GF-D8 (cell line): ENCODE measurements around the gene TSBP1.
A peak's percentile ranks its signal among the peaks of the same experiment; 100 is the strongest.

Source experiments
- DNase-seq: peaks from one replicate; lab custom pipeline; 2025; lab: John Stamatoyannopoulos, UW

Gene TSBP1

GRCh38 chr6:32371803-32372202 lies at the start of gene TSBP1:
Gene TSBP1, minus strand, starts transcription at chr6:32371903. Its CDS starts 197 bp downstream, at chr6:32371706.
- no peak for DNase-seq

GRCh38 chr6:32416036-32416435 lies 44.3 kb upstream of the TSBP1 start:
- no peak for DNase-seq

GRCh38 chr6:32415521-32416019 lies 43.9 kb upstream of the TSBP1 start:
- no peak for DNase-seq

DNA sequence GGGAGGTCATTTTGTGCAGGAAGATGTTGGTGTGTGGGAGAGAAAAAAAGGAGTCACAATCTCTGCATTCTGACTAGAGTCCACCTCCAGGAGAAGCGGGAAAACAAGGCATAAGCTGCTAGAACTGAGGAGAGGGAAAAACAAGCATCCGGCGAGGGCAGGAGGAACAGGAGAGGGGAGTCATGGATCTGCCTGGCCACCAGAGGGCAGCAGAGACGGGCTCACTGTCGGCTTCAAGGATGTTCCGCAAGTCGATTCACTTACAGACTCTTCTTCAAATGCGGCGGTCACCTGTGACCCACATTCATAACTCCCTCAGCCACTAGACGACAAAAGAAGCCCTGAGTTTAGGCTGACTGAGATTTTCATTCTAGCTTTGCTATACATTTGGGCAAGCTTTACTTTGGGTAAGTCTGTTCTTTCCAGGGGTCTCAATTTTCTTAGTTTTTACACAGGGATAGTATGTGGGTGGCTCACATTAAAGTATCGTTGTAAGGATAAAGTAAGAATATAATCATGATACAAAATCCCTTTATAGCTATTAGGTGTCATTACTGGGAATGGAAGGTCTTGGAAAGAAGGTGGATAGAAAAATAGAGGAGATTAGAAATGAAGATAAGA lies 41.8 kb upstream of the TSBP1 start:
- DNase-seq: peak; percentile 18

DNA sequence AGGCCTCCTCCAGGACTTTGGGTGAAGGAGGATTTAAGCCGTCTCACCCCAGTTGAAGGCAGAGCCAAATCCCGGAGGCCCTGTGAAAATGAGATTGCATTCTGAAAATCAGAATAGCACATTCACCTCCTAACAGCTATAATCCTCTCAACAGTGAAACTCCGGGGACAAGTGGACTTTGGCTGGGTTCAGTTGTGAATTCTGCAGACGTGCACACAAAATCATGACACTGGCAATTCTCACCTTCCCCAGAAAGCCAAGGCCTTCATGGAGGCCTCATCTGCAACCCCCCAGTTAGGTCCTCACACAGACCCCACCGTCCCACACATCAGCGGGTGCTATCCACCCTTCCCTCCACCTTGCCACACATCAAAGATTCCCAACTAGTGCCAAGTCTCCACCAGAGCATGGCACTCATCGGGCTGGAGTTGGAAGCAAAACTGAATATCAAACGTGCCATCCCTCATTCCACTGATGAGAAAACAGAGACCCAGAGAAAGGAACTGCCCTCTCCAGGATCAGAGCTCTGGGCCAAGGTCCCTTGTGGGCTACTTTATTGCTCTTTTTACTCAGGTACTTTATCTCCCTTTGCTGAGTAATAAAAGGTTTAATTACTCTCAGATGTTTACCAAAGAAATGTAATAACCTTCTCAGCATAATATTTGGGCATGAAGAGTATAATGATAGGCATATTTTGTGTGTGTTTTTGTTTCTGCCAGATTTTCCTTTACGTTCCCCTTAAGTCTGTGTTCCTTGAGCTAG lies 40.0 kb upstream of the TSBP1 start:
- no peak for DNase-seq

GRCh38 chr6:32410906-32411305 lies 39.2 kb upstream of the TSBP1 start:
- no peak for DNase-seq

DNA sequence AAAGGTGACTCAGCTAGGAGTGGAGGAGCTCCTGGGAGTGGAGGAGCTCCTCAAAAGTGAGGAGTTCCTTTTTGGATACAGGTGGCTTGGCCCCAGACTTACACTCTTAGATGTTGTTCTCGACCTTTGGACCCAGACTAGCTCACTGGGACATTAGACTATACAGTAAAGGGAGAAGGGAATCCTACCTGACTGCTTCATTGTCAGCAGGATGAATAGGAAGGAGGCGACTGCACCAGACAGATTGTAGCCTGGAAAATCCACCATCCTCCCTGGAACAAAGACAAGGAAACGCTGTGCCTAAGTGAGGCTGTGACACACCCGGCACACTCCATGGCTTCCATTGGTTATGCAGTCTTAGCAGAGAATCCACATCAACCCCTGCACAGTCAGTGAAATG lies 35.2 kb upstream of the TSBP1 start, which contains the start of gene BTNL2:
BTNL2 (minus strand) TSS at position 325 of the 400 bp plus-strand sequence; CDS start at position 267, 58 bp downstream.
- no peak for DNase-seq

- DNase-seq: no peak
Measured at GRCh38 chr6:32406197-32406596, 34.5 kb upstream of the TSBP1 start.

DNA sequence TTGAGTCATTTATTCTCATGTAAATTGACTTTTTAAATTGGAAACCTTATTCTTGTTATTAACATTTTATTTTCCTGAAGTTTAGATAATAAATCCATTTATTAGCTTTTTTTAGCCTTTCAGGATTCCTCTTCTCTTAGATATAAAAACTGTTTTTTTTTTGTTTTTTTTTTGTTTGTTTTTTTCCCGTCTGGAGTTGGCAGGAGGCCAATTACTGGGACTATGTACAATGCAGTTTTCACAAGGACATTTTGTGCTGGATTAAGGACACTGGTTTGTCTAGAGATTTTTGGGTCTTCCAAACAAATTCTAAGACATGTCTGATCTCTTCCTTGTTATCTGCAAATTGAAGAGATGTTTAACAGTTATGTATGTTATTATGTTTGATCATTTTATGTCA lies 34.0 kb upstream of the TSBP1 start:
- no peak for DNase-seq

- DNase-seq: no peak
Measured at GRCh38 chr6:32402812-32403211, 31.1 kb upstream of the TSBP1 start.

DNA sequence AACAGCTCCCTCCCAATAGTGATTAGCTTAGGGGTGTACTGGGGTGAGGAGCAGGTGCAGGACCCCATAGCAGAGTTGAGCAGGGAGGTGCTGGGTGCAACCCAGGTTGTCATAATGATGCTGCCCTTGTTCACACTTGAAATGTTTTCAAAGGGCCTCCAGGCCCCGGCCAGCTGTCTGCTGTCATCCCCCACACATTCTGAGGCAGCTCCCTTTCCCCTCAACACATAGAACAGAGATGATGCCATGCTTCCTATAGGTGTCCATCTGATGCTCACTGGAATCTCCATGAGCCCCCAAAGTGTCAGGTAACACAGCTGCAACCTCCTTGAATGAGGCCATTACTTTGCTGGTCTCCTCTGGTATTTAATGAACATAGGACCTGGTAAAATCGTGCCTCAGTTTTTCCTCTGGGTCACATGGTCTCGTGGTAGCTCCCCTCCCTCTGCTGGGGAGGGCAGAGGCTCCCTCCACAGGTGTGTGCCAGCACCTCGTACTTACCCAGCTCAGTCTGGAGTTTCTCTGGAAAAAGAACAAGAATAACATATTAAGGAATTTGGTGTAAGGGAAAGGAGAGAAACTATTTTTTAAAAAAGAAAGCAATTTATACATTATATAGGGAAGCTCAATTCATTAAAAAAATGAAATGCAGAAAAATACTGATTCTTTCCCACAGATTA lies 29.7 kb upstream of the TSBP1 start:
- DNase-seq: no peak

DNA sequence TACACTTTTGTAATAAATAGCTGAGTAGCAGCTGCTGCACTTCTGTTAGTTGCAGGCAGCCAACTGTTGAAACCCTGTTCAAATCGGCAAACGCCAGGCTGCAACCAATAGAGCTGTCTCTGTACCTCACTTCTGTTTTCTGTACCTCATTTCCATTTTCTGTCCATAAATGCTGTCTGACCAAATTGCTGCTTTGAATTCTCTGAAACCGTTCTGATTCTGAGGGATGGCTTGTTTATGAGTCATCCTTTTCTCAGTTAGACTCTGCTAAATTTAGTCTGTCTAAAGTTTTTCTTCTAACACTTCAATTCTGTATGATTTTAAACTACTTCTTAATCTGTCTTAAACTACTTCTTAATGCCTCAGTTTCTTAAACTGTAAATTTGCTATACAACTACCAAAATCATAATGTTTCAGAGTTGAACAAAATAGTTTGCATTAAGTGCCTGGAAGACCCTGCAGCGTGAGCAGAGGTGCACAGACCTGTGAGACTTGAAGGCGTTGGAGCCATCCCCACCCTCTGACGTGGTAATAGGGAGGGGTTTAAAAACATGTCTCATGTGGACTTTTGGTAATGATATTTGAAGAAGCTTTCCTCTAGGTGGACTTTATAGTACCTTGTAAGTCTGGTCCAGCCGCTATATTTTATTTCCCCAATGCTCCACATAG lies 25.7 kb upstream of the TSBP1 start:
- DNase-seq: no peak

DNA sequence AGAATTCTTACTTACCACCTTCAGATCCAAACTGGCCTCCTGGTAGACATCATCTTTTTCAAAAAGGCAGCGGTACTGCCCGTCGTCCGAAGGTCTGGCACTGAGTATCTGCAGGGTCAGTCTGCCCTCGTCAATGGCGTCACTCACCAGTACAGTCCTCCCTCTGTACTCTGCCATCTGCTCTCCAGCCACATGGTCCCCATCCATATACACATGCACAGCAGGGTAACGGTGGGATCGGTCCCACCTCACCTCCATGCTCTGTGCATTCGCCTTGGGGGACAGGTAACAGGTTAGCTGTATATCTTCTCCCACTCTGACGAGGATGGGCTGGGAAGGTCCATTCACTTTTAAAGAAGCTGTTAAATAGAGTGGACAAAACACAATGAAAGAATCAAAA lies 24.3 kb upstream of the TSBP1 start:
- no peak for DNase-seq

- DNase-seq: peak; percentile 6
Measured at GRCh38 chr6:32393665-32394420, 22.1 kb upstream of the TSBP1 start.

- DNase-seq: no peak
Measured at GRCh38 chr6:32391505-32391904, 19.8 kb upstream of the TSBP1 start.

DNA sequence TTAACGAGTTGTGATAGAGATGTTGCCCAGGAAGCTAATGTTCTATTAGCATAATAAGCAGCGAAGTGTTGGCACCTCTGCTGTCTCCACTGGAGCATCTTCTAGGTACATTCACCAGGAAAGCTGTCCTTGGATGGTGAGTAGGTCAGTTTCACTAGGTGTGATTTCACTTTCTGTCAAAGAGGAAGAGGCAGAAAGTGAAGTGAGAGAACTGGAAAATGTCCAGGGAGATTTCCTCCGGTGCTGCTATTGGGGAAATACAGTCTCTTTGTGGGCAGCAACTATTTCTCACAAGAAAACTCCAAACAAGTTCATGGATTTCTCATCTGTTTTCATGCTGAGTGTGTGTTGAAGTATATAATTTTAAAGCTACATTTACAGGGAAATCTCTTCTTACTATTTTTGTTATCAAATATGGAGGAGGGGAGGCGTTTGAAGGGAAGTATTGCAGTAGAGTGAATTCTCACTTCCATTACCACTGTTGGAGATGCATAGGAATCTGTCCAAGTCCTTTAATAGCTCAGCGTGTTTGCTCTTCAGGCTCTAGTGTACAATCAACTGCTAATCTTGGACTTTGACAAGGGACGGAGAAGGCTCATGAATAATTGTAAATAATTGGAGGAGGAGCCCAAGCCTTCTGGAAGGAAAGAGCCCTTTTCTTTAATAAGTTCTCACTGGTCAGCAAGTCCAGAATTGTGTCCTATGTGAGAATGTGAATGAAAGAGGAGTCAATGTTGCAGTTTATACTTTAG lies 16.1 kb upstream of the TSBP1 start:
- no peak for DNase-seq

DNA sequence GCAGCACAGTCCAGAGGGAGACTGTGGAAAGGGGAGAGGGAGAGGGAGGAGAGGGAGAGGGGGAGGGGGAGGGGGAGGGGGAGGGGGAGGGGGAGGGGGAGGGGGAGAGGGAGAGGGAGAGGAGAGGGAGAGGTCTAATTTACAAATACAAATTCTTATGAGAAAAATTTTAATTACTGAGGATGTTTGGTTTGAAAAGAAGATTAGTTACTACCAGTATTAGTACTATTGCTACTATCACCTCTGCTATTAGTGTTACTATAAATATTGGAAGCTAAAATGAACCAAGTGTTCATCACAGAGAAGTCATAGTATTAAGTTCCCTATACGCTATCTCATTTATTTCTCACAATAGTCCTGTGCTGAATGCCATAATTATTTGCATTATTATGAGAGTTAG lies 14.3 kb upstream of the TSBP1 start:
- no peak for DNase-seq

GRCh38 chr6:32382757-32383420 lies 11.2 kb upstream of the TSBP1 start:
- no peak for DNase-seq

GRCh38 chr6:32379545-32379944 lies 7.8 kb upstream of the TSBP1 start:
- no peak for DNase-seq
